Stimulated activated CD8-positive, alpha-beta memory T cell treated with anti-CD3 and anti-CD28 coated beads, Interleukin-15, amount 100 ng/mL, for 48 hours (primary cell): ENCODE results near the gene ZNHIT2.
A peak's percentile ranks its signal among the peaks of the same experiment; 100 is the strongest.
"Not testable (repeated sequence)": the region's sequence is repeated elsewhere in the genome, so short reads cannot be mapped to it uniquely, and the experiment has no call there.

Source experiments
- DNase-seq, 2 donors: peaks; one replicate each; pipeline ENCODE4 v3.0.0-alpha.2; 2020; ENCODE audit warnings: low read depth in 2 of 2

ZNHIT2 gene

GRCh38 chr11:65117206-65118096 is at the start of gene ZNHIT2:
Gene ZNHIT2 (minus strand): TSS chr11:65117701. CDS start chr11:65117653, 48 bp downstream.
- peak; percentile 100 for DNase-seq

GRCh38 chr11:65166893-65167292 is 49.4 kb upstream of the ZNHIT2 start:
- no peak for DNase-seq

GRCh38 chr11:65165410-65166317 is 48.2 kb upstream of the ZNHIT2 start:
- no peak for DNase-seq

GRCh38 chr11:65163684-65164083 is 46.2 kb upstream of the ZNHIT2 start:
- DNase-seq: no peak

DNA sequence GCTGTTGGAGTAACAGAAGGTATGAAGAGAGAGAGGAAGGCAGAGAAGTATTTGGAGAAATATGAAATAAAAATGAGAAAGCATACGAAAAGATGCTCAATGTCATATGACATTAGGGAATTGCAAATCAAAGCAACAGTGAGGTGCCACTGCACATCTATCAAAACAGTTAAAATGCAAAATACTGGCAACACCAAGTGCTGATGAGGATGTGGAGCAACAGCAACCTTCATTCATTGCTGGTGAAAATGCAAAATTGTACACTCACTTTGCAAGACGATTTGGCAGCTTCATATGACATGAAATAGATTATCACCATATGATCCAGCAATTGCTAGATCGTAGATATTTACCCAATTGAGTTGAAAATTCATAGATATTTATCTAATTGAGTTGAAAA is 43.1 kb upstream of the ZNHIT2 start:
- no peak for DNase-seq

- DNase-seq: no peak
Observed at GRCh38 chr11:65159012-65159411, 41.5 kb upstream of the ZNHIT2 start.

GRCh38 chr11:65157336-65157735 is 39.8 kb upstream of the ZNHIT2 start:
- DNase-seq: no peak

- no peak for DNase-seq
Observed at GRCh38 chr11:65156926-65157325, 39.4 kb upstream of the ZNHIT2 start.

- no peak for DNase-seq
Observed at GRCh38 chr11:65156256-65156655, 38.8 kb upstream of the ZNHIT2 start.

GRCh38 chr11:65152122-65152521 is 34.6 kb upstream of the ZNHIT2 start:
- DNase-seq: no peak

- no peak for DNase-seq
Observed at GRCh38 chr11:65151331-65151899, 33.9 kb upstream of the ZNHIT2 start.

GRCh38 chr11:65150509-65151299 is 33.2 kb upstream of the ZNHIT2 start:
- DNase-seq: peak; percentile 17 to 41

DNA sequence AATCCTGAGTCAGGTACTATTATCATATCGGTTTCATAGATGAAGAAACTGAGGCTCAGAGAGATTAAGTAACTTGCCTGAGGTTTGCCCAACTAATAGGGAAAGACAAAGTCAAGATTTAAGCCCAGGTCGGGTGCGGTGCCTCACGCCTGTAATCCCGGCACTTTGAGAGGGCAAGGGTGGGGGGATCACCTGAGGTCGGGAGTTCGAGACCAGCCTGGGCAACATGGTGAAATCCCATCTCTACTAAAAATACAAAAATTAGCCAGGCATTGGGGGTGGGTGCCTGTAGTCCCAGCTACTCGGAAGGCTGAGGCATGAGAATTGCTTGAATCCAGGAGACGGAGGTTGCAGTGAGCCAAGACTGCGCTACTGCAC is 32.6 kb upstream of the ZNHIT2 start:
- DNase-seq: not testable (repeated sequence)

DNA sequence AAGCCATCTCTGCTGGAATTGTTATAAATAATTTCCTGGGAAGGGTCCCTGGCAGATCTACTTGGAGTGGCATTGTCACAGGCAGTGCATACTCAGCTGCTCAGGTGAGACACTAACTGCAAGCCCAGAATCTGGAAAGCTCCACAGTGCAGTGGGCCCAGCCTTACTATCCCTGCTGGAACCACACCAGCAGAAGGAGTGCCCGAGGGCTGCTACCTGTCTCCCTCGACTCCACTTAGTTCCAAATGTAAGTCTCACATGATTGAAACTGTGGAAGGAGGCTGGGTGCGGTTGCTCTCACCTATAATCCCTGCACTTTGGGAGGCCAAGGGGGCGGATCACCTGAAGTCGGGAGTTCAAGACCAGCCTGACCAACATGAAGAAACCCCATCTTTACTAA is 31.2 kb upstream of the ZNHIT2 start:
- no peak for DNase-seq

- DNase-seq: no peak
Observed at GRCh38 chr11:65147352-65148075, 30.0 kb upstream of the ZNHIT2 start.

GRCh38 chr11:65141896-65142494 is 24.5 kb upstream of the ZNHIT2 start:
- no peak for DNase-seq

DNA sequence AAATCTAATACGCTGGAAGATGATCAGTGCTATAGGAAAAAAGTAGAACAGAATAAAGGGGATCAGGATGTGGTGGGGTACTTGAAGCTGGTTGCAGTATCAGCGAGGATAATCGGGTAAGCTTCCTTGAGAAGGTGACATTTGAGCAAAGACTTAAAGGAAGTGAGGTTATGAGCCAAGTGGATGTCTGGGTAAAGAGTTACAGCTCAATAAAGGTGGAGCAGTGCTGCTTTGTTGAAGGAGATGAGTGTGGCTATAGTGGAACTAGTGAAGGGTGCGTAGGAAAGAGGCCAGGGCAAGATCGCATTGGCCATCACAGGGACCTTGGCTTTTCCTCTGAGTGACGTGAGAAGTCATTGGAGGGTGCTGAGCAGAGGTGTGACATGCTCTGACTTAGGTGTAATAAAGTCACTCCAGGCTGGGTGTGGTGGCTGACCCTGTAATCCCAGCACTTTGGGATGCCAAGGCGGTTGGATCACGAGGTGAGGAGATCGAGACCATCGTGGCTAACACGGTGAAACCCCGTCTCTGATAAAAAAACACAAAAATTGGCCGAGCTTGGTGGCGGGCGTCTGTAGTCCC is 19.1 kb upstream of the ZNHIT2 start:
- DNase-seq: no peak

DNA sequence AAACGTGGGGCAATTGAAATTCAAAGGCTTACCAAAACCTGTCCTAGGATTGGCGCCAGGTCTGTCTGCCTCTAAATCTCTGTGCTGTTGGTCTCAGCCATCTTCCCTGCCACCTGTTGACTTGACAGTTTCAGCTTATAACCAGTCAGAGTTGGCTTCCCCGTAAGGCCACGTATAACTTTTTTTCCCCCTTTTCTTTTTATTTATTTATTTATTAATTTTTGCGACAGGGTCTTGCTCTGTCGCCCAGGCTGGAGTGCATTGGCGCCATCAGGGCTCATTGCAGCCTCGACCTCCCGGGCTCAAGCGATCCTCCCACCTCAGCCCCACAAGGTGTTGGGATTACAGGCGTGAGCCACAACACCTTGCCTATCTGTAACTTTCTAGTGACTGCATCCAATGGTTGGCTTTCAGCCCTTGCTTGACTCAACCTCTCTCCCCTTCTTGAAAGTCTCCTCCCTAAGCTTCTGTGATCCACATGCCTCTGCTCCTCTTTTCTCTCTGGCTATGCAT is 18.2 kb upstream of the ZNHIT2 start:
- DNase-seq: no peak

GRCh38 chr11:65134952-65135632 is 17.6 kb upstream of the ZNHIT2 start:
- DNase-seq: peak; percentile 70 to 73
